Measurements from ENCODE around the gene FERMT1. TPM values are rescaled to one million over a fixed set of nuclear protein-coding genes. Genes with fewer than 3 reads are reported as not detected.
A peak's percentile ranks its signal among the peaks of the same experiment; 100 is the strongest.

Gene FERMT1
- total and polyA plus RNA-seq, 7 donors: 0.03 to 1.0 (median 0.13) TPM

- no peaks in the 10 kb centered on the region for H3K36me3 ChIP-seq (ENCODE audit: insufficient read depth in 1 of 2, low read depth in 1 of 2)
- WGBS, 3 donors: 60 to 71% (median 64%) methylated on average over 7 of the region's 7 CpGs
- H3K9me3 ChIP-seq: no peaks in the 10 kb centered on the region
- ATAC-seq (no peak), DNase-seq (peak in 1 of 2 donors; percentile 31)
- H3K27ac ChIP-seq: no peak overlapping the region
- TF ChIP-seq, protein P1, sequence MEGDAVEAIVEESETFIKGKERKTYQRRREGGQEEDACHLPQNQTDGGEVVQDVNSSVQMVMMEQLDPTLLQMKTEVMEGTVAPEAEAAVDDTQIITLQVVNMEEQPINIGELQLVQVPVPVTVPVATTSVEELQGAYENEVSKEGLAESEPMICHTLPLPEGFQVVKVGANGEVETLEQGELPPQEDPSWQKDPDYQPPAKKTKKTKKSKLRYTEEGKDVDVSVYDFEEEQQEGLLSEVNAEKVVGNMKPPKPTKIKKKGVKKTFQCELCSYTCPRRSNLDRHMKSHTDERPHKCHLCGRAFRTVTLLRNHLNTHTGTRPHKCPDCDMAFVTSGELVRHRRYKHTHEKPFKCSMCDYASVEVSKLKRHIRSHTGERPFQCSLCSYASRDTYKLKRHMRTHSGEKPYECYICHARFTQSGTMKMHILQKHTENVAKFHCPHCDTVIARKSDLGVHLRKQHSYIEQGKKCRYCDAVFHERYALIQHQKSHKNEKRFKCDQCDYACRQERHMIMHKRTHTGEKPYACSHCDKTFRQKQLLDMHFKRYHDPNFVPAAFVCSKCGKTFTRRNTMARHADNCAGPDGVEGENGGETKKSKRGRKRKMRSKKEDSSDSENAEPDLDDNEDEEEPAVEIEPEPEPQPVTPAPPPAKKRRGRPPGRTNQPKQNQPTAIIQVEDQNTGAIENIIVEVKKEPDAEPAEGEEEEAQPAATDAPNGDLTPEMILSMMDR (IDR thresholded peaks at IDR 0.05): no peak
- H3K4me1 ChIP-seq: no peaks in the 10 kb centered on the region
- intact Hi-C loops (cut with DNase I): no loop called here
- no peak overlapping the region for H3K4me3 ChIP-seq
- peaks cover 0 to 2% (median 0%) of the 10 kb centered on the region in 3 donors for H3K27me3 ChIP-seq (ENCODE audit: insufficient read depth in 3 of 3, low read length in 2 of 3)
Measured at GRCh38 chr20:6104493-6105188, 18.2 kb downstream of the FERMT1 start.

GRCh38 chr20:6103301-6103700 is 19.5 kb downstream of the FERMT1 start:
- no peaks in the 10 kb centered on the region for H3K36me3 ChIP-seq (ENCODE audit: insufficient read depth in 1 of 2, low read depth in 1 of 2)
- DNase-seq (no peak), ATAC-seq (no peak)
- TF ChIP-seq, protein P1 (IDR thresholded peaks at IDR 0.05): no peak
- no peaks in the 10 kb centered on the region for H3K4me1 ChIP-seq
- 89 to 97% (median 93%) methylated on average over 1 of the region's 1 CpG for WGBS, 3 donors
- intact Hi-C loops (cut with DNase I): no loop called here
- no peak overlapping the region for H3K27ac ChIP-seq
- H3K27me3 ChIP-seq (ENCODE audit: insufficient read depth in 3 of 3, low read length in 2 of 3): peaks cover 0 to 2% (median 0%) of the 10 kb centered on the region in 3 donors
- no peak overlapping the region for H3K4me3 ChIP-seq
- no peaks in the 10 kb centered on the region for H3K9me3 ChIP-seq

DNA sequence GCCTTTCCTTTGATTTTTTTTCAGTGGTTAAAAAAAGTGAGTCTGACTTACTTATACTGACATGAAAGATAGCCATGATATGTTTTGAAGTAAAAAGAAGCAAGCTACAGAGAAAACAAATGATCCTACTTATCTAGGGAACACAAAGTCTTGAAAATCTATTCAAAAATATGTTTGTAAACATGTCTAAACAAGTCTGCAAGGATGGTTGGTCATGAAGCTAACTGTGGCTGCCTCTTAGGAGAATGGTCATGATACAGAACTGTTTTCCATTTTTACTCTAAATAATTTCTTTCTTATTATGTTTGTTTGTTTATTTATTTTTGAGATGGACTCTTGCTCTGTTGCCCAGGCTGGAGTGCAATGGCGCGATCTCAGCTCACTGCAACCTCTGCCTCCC is 21.5 kb downstream of the FERMT1 start:
- 96 to 97% (median 97%) methylated on average over 2 of the region's 2 CpGs for WGBS, 3 donors
- DNase-seq (no peak), ATAC-seq (no peak)
- H3K9me3 ChIP-seq: no peaks in the 10 kb centered on the region
- H3K27me3 ChIP-seq (ENCODE audit: insufficient read depth in 3 of 3, low read length in 2 of 3): peaks cover 0 to 2% (median 0%) of the 10 kb centered on the region in 3 donors
- H3K4me3 ChIP-seq: no peak overlapping the region
- no peaks in the 10 kb centered on the region for H3K36me3 ChIP-seq (ENCODE audit: insufficient read depth in 1 of 2, low read depth in 1 of 2)
- TF ChIP-seq, protein P1 (IDR thresholded peaks at IDR 0.05): no peak
- no peak overlapping the region for H3K27ac ChIP-seq
- intact Hi-C loops (cut with DNase I): no loop called here
- H3K4me1 ChIP-seq: no peaks in the 10 kb centered on the region

GRCh38 chr20:6100246-6100645 is 22.6 kb downstream of the FERMT1 start:
- TF ChIP-seq, protein P1 (IDR thresholded peaks at IDR 0.05): no peak
- Histone ChIP-seq H3K4me3 (no peak overlapping the region), H3K9me3 (no peaks in the 10 kb centered on the region), H3K27me3 (ENCODE audit: insufficient read depth in 3 of 3, low read length in 2 of 3) (peaks cover 0 to 2% (median 0%) of the 10 kb centered on the region in 3 donors), H3K4me1 (no peaks in the 10 kb centered on the region), H3K36me3 (ENCODE audit: insufficient read depth in 1 of 2, low read depth in 1 of 2) (no peaks in the 10 kb centered on the region), H3K27ac (no peak overlapping the region)
- intact Hi-C loops (cut with DNase I): no loop called here
- DNase-seq (no peak), ATAC-seq (no peak)
- 75 to 97% (median 91%) methylated on average over 2 of the region's 2 CpGs for WGBS, 3 donors

- ATAC-seq: no peak
- no peak for DNase-seq
- Histone ChIP-seq H3K4me1 (no peaks in the 10 kb centered on the region), H3K36me3 (ENCODE audit: insufficient read depth in 1 of 2, low read depth in 1 of 2) (no peaks in the 10 kb centered on the region), H3K9me3 (no peaks in the 10 kb centered on the region), H3K27ac (no peak overlapping the region), H3K27me3 (ENCODE audit: insufficient read depth in 3 of 3, low read length in 2 of 3) (peaks cover 0 to 2% (median 0%) of the 10 kb centered on the region in 3 donors), H3K4me3 (no peak overlapping the region)
- intact Hi-C loops (cut with DNase I): no loop called here
- TF ChIP-seq, protein P1 (IDR thresholded peaks at IDR 0.05): no peak
Measured at GRCh38 chr20:6099819-6100218, 23.0 kb downstream of the FERMT1 start.
